Measurements from ENCODE around the gene MMD.
A peak's percentile ranks its signal among the peaks of the same experiment; 100 is the strongest.
"Not testable (repeated sequence)": the region's sequence is repeated elsewhere in the genome, so short reads cannot be mapped to it uniquely, and the experiment has no call there.

The MMD gene

DNA sequence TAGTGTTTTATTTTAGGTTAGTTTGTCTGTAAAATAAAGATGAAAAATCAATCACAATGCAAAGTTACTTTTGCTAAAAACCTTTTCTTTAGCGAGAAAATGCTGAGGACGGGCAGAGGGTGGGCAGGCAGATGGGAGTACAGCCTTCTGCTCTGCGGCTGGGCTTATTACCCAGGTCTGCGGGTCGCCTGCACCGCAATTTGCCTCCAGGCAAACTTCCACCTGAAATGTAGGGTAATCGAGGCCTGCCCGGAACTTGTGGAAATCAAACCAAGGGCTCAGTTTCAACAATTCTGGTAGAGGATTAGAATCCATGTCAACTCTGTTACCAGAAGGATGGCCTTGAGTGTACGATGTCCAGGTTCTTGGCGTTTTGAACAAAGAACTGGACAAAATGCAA lies 22.3 kb upstream of the MMD start:
- no peak for DNase-seq (ENCODE audit: low read depth)

GRCh38 chr17:55442953-55443683 lies 21.5 kb upstream of the MMD start:
- DNase-seq (ENCODE audit: low read depth) = peak; percentile 65

DNA sequence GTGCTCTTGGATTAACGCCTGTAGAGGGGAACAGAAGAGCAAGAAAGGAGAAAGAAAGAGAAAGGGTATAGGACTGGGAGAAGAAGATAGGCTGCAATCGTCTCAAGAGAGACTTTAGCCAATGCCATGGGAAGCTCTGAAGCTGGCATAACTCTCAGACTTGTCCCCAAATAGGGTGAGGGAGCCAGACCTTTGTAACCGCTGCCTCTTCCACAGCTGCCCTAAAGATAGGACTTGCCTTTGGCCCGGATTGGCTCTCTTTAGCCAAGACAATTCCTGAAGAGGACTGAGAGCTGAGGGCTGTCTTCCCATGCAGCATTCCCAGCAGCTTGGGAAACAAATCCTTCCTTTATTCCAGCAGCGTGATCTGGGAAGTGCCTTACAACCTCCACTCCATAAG lies 20.8 kb upstream of the MMD start:
- no peak for DNase-seq (ENCODE audit: low read depth)

DNA sequence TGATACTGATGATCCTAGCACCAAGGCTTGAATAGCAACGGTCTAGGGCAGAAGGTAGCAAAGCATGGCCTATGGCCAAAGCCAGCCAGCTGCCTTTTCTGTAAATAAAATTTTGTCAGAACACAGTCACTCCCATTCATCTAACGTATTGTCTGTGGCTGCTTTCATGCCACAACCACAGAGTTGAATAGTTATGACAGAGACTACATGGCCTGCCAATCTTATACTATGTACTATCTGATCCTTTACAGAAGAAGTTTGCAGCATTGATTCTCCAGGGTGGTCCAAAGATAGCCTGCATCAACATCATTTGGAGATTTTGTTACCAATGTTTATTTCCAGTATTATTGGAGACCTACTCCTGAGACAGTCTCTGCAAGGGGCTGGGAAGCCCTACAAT lies 19.9 kb upstream of the MMD start:
- no peak for DNase-seq (ENCODE audit: low read depth)

- DNase-seq (ENCODE audit: low read depth) = no peak
These were observed 18.8 kb upstream of the MMD start for GRCh38 chr17:55440391-55440790.

- DNase-seq (ENCODE audit: low read depth) = no peak
These were observed 15.5 kb upstream of the MMD start for GRCh38 chr17:55437159-55437605.

DNA sequence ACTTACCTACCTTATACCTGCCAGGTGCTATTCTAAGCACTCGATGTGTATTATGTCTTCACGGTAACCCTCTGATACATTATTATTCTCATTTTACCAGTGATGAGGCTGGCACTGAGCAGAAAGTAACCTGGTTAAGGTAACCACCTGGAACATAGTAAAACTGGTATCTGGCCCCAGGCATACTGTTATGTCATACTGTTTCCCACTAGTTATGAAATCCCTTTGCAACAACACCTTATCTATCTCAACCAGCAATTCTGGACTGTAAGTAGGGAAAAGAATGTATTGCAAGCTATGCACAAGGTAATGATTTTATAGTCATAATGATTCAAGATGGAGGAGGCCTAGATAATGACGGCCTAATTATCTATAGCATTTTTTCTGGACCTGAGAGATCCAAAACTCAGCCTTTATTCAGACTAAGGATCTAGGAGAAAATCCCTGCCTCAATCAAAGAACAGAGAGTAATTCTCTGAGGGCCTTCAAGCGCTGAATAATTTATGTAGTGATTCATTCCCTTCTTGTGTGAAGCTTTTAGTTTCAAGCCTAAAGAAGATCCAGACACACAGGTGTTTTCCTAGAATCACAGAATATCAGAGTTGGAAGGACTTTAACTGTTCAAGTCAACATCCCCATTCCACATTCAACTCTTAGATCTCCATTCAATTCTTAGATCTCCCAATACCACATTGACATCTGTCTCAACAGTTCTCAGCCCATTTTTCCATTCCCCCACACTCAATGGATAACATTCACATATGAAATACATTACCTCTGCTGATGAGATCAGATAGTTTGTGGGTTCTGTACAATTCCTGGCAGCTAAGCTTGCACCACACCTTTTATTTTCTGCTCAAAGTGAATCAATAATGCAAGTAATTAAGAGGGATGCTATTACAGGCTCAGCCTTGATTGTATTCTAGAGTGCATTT lies 14.9 kb upstream of the MMD start:
- DNase-seq (ENCODE audit: low read depth) = no peak

GRCh38 chr17:55435408-55435807 lies 13.8 kb upstream of the MMD start:
- no peak for DNase-seq (ENCODE audit: low read depth)

DNA sequence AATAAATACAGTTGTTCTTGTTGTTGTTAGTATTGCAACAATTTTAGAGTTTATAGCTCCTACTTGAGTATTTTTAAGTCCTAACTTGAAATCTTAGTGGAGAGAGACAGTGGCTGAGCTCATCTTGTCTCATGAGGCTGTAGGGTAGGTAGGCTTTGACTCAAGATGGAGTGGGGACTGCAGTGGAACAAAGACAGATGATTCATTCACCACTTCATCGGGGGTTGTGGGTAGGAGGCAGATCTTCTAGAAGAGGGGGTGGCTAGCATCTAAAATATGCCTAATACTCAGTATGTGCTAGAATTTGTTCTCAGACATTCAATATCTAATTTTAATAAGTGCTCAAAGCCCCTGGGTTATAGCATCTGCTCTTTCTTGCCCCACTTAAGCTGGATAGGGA lies 13.1 kb upstream of the MMD start:
- DNase-seq (ENCODE audit: low read depth) = peak; percentile 56

- DNase-seq (ENCODE audit: low read depth) = peak; percentile 99
These were observed 12.2 kb upstream of the MMD start for GRCh38 chr17:55433629-55434422.

GRCh38 chr17:55433029-55433628 lies 11.5 kb upstream of the MMD start:
- DNase-seq (ENCODE audit: low read depth) = peak; percentile 63

- DNase-seq (ENCODE audit: low read depth) = peak; percentile 61
These were observed 10.9 kb upstream of the MMD start for GRCh38 chr17:55432358-55433028.

DNA sequence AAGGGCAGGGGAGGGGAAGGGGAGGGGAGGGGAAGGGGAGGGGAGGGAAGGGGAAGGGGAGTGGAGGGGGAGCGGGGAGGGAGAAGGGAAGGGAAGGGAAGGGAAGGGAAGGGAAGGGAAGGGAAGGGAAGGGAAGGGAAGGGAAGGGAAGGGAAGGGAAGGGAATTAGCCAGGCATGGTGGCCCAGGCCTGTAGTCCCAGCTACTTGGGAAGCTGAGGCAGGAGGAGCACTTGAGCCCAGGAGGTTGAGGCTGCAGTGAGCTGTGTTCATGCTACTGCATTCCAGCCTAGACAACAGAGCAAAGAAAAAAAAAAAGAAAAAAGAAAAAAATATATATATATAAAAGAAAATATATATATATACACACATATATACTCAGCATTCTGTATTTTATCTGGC lies 10.3 kb upstream of the MMD start:
- not testable (repeated sequence) for DNase-seq (ENCODE audit: low read depth)

- DNase-seq (ENCODE audit: low read depth) = no peak
These were observed 9.1 kb upstream of the MMD start for GRCh38 chr17:55430541-55431288.

DNA sequence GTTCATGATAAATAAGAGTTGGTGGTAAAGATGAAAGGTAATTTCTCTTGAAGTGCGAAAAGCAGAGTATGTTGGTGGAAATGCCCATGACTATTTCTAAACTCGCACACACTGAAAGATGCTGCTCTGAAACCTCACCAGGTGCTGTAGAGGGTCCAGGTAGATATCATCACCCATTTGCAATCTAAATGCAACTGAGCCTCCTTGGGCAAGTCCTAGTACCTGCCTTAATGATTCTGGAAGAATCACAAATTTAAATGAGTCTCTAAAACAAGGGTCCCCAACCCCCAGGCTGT lies 5.9 kb upstream of the MMD start:
- DNase-seq (ENCODE audit: low read depth) = no peak

DNA sequence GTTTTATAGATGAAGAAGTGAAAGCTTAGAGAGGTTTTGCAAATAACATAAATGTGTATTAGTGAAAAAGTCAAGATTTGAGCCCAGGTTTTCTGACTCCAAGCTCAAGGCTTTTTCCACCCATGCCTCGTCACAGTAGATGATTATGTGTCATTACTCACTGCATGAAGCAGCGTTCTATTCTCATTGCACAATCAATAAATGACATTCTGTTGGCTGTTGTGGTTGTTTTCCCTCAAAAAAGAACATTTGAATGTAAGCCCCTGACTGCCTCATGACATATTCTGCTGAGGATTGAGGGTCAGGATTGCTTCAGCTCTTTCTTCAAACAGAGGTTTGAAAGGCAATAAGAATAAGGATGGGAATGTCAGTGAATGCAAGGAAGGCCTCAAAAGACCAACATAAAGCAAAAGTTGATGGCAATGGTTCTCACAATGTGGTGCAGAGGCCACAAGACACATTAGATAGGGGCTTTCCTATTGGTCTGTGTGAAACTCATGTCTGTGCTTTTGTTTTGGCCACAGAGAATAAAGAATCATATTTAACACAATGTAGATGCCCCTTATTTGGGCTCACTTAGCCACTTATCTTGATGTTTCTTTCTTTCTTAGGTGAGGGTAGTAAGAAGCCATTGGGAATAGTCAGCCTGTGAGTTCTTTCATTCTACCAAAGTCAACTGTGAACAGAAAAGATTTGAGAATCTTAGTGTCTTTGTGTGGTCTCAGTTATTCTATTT lies 5.4 kb upstream of the MMD start:
- peak; percentile 96 for DNase-seq (ENCODE audit: low read depth)

DNA sequence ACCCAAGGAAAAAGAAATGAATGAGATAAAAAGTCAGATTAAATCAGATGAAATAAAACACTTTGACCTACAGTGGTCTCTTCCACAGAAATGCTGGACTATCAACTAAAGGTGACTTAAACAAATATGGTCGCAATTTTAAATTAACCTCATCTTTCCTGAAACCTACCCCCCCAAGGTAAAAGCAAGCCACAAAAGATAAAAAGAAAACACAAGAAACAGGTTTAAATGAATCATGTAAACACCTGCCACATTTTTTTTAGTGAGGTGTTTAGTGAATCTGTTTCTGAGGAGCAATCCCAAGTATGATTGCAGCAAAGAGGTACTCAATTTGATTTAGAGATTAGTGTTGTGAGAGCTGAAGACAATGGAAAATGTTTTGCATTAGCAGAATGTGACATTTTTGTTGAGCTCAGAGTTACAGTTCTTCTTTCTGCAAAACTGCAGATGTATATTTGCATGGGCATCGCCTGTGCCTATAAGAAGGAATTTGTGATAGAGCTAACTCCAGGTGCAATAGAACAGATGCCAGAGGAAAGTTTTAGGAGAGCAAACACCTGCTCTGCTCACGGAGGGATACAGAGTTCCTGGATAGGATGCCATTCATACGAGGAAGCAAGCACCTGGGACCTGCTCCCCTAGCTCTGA lies 3.4 kb upstream of the MMD start:
- DNase-seq (ENCODE audit: low read depth) = no peak

GRCh38 chr17:55423535-55423934 lies 1.9 kb upstream of the MMD start:
- no peak for DNase-seq (ENCODE audit: low read depth)

GRCh38 chr17:55422828-55423164 lies 1.2 kb upstream of the MMD start:
- not testable (repeated sequence) for DNase-seq (ENCODE audit: low read depth)

DNA sequence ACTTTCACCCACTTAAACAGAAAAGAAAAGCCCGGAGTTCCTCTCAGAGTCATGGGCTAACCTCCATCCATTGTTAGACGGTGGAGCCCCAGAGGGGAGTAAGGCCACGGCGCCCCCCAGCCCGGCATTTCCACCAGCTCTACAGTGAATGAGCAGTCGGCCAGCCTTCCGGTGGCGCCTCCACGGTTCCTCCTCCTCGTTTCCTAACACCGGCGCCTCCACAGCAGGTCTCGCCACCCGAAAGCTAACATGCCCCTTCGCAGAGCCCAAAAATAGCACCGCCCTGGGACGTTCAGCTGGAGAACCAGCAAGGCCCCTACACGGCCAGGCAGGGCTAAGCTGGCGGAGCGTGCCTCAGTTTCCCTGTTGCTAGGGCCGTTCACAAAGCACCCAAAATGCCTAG lies 858 bp downstream of the MMD start:
- peak; percentile 36 for DNase-seq (ENCODE audit: low read depth)

All from iris pigment epithelial cell (primary cell).